Activated CD4-positive, alpha-beta T cell treated with anti-CD3 and anti-CD28 coated beads, Interleukin-2, Interleukin-6, amounts not matched to agents 100 ng/mL and 50 ng/mL, durations not matched to agents 16 hours and 8 hours (primary cell): ENCODE measurements around the gene HINT1.
A peak's percentile ranks its signal among the peaks of the same experiment; 100 is the strongest.

Source experiments
- DNase-seq: peaks from one replicate; pipeline ENCODE4 v3.0.0-alpha.2; 2020

HINT1 gene

DNA sequence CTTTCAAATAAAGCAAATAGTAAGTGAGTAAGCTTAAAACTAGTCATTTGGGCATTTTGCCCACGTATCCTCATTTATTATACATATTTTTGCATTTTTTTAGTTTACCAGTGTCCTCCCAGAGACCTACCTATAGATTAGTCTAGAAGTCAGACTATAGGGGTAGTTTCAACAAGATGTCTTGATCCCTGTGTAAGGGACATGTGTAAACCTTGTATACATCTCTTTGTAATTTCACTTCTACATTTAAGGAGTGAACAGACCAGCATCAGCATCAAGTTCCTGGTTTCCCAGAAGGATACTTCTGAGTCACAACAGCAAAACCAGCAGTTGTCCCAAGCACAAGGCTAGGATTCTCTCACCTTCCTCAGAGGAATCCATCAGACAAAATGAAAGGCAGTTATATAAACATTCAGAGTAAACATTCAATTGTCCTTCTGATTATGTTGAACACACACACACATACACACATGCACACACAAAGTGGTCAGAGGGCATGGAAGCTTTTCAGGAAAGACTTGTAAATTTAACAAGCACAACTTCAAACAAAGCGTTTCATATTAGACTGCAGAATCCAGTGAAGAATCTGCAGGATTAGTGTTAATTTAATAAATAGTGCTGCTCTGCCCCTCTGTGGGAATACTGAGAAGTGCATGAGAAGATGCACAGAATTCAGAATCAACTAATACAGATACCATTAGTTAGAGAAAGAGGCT, 55.4 kb downstream of the HINT1 start:
- DNase-seq, result peak; percentile 57
